ENCODE measurements around the gene DNAJC18.
"Not testable (repeated sequence)": the region's sequence is repeated elsewhere in the genome, so short reads cannot be mapped to it uniquely, and the experiment has no call there.

DNAJC18 gene

DNA sequence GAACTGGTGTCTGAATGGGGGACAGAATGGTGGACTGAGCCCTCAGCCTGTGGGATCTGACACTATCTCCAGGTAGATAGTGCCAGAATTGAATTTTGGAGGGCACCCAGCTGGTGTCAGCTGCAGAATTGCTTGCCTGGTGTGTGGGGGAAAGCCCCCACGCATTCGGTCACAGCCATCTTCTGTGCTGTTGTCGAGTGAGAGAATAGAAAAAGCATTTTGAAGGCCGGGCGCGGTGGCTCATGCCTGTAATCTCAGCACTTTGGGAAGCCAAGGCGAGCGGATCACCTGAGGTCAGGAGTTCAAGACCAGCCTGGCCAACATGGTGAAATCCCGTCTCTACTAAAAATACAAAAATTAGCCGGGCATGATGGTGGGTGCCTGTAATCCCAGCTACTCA is 52.4 kb downstream of the DNAJC18 start:
- DNase-seq (ENCODE audit: low read depth) = not testable (repeated sequence)

GRCh38 chr5:139386050-139386438 is 53.3 kb downstream of the DNAJC18 start:
- no peak for DNase-seq (ENCODE audit: low read depth)

DNA sequence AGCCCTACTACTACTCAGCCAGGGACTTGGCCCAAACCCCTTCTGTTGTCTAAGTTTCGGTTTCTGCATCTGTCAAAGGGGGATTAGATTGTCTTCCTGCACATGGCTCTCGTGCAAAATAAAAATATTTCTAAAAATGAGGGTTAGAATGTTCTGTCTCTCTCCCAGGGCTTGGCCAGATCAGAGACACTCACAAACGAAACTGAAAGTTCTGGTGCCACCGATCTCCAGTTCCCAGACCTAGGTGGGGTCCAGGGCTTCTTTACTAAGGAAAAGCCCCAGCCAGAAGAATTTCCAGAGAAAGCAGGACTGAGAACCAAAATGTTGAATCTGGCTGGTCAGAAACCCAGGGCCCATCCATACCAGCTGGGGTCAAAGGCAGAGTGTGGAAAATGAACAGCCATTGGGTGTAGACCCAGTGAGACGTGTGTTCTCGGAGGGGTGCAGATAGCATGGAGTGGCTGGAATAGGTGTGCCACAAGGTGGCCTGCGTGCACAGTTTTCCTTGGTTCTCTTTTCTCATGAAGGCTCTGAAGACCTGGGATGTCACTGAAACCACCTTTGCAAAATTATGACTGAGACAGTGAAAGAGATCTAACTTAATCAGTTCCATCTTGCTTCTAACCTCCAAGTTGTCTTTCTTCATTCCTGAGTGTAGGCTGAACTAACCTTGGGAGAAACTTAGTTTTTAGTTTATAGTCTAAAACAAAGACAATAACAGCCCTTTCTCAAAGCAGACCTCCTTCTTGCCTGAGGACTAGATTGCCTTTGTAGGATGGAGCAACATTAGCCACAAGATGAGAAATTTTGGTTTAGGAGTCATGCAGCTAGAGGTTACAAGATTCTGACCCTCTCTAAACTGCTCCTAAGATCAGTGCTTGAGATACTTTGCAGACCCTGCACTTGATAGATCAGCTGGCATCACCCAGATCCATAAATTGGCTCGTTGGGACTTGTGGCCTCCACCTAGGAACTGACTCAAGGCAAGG is 54.0 kb downstream of the DNAJC18 start:
- no peak for DNase-seq (ENCODE audit: low read depth)

GRCh38 chr5:139384591-139385051 is 54.7 kb downstream of the DNAJC18 start:
- DNase-seq (ENCODE audit: low read depth) = no peak

DNA sequence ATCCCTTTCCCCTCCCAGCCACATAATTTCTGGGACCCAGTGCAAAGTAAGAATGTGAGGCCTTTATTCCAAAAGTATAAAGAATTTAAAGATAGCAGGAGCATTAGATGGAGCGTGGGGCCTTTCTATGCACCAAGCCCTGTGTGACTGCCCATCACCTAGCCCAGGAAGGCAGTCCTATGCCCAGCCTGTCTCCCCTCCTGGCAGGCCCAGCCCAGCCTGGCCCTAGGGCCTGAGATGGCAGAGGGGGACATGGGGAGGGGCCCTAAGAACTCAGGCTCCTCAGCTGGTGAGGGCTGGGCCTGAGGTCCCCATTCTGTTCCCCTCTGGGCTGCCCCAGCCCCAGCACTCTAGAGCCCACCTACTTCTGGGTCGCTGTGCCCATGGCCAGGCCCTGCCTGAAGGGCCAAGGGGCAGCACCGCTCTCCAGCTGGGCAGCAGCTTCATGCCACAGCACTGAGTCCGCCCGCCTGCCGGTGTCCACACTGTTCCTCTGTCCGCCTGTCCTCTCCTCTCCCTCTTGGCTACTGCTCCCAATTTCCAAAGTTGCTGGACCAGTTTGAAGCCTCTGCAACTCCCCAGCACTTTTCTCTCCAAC is 55.2 kb downstream of the DNAJC18 start:
- no peak for DNase-seq (ENCODE audit: low read depth)

DNA sequence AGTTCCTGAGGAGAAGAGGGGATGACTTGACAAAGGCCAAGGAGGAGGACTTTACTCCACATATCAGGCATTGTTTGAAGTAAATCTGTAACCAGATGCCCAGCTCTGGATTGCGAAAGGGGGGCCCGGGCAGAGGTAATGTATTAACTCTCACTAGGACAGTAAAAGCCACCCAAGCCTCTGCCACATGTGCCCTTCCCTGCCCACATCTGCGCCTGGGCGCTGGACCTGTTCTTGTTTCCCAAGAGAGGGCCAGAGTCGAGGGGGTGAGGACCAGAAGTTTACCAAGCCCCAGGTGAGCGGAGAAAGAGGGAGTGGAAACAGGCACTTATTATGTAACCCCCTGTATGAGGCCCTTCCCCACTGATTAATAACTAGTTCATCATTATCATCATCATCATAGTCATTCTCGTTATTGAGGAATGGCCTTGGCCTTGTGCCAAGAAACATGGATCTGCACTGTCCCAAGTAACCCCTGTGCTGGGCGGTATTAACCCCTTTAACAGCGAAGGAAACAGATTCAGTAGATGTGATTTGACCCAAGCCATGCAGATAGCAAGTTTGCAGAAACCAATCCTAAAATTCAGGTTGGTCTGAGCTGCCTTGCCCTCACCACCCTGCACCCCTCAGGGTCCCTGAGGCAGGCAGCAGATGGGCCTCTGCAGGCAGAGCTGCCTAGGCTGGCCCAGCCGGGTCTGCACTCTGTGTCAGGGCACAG is 55.9 kb downstream of the DNAJC18 start, which contains the start of gene SLC23A1:
Gene SLC23A1 (minus strand): TSS at position 23 of the 718 bp plus-strand sequence. CDS start 44 bp downstream, outside the sequence.
- no peak for DNase-seq (ENCODE audit: low read depth)

GRCh38 chr5:139382807-139383206 is 56.5 kb downstream of the DNAJC18 start:
- no peak for DNase-seq (ENCODE audit: low read depth)

DNA sequence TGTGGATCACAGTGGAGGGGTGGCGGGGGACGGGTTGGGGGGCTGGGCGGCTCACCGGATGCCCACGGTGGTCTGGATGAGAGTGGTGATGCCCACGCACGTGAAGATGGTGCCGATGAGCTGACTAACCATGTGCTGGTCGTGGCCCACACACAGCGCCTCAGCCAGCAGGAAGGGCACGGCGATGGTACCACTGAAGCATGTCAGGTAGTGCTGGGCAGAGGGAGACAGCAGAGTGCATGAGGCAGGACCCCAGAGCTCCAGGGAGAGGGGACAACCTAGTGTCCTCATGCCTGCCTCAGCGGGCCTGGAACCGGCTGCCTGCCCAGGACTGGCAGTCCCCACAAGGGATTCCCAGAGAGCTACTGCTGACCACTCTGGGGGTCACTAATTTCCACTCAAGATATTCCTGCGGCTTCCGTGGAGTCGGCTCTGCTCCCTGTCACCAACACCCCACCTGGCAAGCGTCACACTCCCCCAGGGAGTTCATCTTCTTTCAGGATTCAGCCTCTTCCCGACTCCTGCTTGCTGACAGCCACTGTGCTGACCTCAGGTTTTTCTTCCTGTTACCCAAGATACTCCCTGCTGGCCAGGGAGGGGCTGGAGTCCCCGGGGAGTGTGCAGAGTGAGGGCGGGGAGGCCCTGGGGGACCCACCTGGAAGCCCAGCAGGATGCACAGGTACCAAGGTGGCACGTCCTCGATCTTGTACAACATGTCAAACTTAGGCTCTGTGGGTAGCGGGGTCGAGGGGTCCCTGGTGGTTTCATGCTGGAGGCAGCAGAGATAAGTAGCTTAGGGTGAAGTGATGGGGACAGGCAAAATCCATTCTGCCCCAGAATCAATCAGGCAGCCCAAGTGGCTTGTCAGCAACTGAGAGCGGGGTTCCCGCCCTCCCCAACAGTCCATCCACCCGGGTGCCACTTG is 57.2 kb downstream of the DNAJC18 start:
- no peak for DNase-seq (ENCODE audit: low read depth)

DNA sequence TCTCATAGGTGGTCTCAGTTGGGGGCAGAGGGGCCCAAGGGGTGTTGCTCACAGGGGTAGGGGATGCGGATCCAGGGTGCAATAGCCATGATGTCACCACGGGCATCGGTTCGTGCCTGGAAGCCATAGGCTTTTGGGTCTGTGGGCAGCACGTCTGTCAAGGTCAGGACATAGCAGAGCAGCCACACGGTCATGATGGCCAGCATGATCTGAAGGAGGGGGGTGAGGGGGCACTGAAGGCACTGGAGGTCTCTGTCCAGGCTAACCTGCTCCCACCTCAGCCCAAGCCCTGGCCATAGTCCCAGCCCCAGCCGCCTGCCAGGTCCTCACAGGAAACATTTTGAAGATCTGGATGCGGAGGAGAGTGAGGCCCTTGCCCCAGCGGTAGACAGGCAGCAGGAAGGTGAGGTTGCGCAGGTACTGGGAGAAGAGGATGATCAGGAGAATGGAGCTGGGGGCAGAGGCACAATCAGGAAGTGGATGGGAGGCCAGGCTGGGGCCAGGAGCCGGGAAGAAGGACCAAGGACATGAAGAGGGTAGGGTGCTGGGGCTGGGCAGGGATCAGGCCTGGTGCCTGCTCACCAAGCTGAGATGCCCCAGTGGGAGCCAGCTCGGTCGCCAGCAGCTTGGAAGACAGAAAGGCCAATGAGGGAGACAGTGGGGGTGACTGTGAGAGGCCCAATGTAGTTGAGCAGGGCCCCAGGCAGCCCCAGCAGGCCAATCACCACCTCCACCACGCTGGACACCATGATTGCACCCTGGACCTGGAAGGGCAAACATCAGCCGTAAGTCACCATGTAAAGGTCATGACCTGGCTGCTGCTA is 59.5 kb downstream of the DNAJC18 start:
- no peak for DNase-seq (ENCODE audit: low read depth)

GRCh38 chr5:139378941-139379361 is 60.4 kb downstream of the DNAJC18 start:
- DNase-seq (ENCODE audit: low read depth) = no peak

GRCh38 chr5:139378101-139378825 is 61.1 kb downstream of the DNAJC18 start:
- no peak for DNase-seq (ENCODE audit: low read depth)

DNA sequence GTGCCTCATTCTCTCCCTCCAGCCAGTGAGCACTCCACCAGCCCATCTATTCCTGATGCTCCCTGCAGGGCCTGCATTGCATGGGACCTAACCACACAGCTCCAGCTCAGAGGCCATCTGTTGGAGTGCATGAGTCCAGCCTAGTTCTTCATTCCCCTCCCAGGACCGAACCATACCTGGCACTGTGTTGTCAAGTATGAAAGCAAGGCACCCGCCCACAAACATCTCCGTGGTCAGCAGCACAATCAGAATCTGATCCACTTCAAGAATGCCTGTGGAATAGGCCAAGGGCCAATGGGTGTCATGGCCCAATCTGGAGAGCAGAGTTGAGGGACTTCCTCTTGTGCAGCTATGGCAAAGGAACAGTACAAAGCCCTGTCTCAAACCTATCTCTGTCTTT is 62.1 kb downstream of the DNAJC18 start:
- DNase-seq (ENCODE audit: low read depth) = no peak

GRCh38 chr5:139376364-139376763 is 63.0 kb downstream of the DNAJC18 start:
- DNase-seq (ENCODE audit: low read depth) = no peak

GRCh38 chr5:139374909-139375308 is 64.4 kb downstream of the DNAJC18 start:
- DNase-seq (ENCODE audit: low read depth) = no peak

GRCh38 chr5:139371482-139372435 is 67.6 kb downstream of the DNAJC18 start:
- no peak for DNase-seq (ENCODE audit: low read depth)

GRCh38 chr5:139369181-139369580 is 70.1 kb downstream of the DNAJC18 start:
- DNase-seq (ENCODE audit: low read depth) = no peak

DNA sequence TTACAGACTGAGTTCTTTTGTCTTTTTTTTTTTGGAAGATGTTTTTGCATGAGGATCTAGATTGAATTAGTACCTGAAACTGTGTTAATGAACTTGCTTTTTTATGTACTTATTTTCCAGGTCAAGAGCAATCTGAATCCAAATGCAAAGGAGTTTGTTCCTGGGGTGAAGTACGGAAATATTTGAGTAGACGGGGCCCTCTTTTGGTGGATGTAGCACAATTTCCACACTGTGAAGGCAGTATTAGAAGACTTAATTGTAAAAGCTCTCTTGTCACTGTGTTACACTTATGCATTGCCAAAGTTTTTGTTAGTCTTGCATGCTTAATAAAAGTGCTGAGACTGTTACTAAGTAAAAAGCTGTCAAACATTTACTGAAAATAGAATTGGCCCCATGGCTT is 70.7 kb downstream of the DNAJC18 start:
- DNase-seq (ENCODE audit: low read depth) = no peak

DNA sequence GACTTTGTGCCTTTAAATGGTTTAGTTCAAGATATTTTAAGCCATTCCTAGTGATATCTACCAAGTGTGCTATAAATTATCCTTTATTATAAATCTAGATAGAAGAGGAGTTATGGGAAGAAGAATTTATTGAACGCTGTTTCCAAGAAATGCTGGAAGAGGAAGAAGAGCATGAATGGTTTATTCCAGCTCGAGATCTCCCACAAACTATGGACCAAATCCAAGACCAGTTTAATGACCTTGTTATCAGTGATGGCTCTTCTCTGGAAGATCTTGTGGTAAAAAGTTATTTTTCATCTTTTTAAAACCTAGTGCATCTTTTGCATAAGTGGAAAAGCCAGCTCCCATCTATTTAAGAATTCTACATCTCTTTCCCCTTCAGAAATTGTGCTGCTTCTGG is 74.9 kb downstream of the DNAJC18 start:
- DNase-seq (ENCODE audit: low read depth) = no peak

DNA sequence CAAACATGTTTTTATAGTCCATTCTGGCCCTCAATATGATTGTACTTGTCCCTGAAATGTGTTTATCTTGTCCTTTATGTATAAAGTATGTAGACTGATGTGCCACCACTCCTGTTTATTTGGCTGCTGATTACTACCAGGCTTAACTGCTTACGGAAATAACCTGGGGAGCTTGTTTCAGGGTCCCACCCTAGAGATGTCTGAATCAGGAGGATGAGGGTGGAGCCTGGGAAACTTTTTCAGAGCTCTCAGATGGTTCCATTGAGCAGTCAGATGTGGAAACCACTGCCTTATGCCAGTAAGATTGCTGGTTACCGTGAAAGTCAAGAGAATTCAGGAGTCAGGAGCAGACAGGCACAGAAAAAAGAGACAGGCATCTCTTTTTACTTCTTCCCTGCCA is 75.4 kb downstream of the DNAJC18 start:
- no peak for DNase-seq (ENCODE audit: low read depth)

Data from activated gamma-delta T cell treated with anti-CD3 and anti-CD28 coated beads, Interleukin-2, amount 50 U/mL, for 16 hours (primary cell).